CD4-positive, alpha-beta T cell treated with Interleukin-17A for 1 hour (primary cell): ENCODE results near the gene STK33.

Experiments used
- DNase-seq: peaks from one replicate; pipeline ENCODE4 v3.0.0-alpha.2; 2020

The STK33 gene

DNA sequence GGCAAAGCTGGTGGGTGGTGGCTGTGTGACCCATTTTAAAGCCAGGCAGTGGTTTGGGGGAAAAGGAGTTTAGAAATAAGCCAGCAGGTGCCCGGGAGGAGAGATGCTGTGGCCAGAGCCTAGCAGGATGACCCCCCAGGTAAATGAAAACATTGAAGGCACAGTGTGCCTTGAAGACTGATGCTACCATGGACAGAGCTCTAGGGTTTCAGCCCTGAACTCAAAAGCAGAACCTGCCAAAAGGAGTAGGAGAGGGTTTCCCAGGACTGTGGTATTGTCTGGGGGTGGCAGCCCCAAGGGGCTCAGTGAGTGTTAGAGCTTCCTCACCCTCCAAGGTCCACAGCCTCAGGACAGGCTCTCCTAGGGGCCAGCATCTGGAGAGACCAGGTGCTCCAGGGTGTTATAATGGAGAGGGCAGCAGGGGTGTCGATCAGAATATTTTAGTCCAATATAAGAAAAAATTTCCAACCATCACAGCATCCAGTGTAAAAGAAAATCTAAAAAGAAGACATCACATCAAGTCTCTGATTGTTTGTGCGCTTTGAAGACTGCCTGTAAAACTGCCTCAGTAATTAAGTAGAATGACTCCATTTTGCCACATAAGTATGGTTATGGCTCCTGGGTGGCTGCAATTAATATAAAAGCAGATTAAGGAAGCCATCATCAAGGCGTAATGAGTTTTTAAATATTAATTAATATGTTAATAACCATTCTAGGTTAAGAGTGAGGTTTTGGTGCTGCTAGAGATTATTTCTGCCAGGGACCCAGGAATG lies 241.7 kb downstream of the STK33 start:
- no peak for DNase-seq

DNA sequence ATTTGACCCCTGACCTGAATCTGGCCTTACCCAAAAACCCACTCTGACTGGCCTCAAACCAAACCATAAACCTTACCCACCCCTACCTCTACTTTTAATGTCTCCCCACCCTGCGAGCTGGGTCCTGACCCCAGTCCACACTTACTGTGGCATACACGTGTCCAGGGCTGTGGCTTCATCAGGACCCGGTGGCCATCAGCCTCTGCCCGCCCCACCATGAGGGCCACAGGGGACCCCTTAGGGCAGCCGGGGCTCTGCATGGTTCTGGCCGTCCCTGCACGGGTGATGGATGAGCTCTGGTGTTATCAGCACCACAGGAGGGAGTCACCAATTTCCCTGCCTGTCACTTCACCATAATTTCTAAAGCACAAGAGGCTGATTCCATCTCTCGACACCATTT lies 242.8 kb downstream of the STK33 start:
- DNase-seq = no peak

DNA sequence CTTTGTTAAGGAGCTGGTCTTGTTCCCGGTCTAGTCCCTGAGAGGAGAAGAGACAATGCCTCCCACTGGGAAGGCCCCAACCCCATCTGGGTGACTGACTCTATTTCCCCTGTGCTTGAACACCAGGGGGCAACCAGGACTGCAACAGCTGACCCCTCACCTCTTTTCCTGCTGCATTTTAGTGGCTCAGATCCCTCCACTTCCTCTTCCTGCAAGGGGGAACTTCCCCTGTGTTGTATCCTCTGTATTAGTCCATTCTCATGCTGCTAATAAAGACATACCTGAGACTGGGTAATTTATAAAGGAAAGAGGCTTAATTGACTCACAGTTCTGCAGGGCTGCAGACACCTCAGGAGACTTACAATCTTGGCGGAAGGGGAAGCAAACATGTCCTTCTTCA lies 246.1 kb downstream of the STK33 start:
- no peak for DNase-seq

DNA sequence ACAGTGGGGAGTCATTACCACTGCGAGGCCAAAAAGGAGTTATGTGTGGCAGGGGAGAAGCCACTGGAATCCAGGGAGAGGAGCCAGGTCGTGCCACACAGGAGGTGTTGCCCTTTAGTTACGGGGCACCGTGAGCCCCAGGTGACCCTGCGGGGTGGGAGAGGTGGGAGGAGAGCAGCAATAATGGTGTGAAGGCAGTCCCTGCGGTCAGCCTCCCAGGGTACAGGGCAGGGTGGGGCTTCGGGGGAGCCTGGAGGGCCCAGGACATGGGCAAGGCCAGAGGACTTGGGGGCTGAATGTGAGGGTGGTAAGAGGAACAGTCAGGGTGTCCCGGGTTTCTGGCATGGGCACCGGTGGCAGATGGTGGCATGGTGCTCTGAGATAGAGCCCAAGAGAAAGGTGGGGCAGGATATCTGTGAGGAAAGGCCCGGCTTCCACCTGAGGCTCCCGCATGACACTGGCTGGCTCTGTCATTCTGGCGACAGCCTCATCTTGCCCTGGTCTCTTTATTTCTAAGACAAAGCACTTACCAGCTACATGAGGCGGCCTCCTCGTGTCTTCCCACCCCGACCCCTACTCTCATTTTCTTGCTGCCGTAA lies 247.8 kb downstream of the STK33 start:
- no peak for DNase-seq

DNA sequence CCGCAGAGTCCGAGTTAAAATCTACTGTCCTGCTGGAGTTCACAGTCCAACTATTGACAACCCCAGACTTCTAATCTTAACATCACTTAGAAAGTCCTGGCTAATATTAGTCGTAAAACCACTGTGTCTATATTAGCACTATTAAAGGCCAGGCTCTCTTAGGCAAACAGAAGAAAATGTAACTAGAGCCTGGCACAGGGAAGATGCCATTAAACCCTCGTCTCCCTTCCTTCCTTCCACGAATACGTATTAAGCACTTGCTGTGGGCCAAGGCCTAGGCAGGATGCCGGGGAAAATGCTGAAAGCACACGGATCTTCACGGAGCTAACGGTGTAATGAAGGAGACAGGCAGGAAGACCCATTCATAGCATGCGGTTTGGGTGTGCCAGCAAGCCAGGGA lies 248.8 kb downstream of the STK33 start:
- DNase-seq = no peak

DNA sequence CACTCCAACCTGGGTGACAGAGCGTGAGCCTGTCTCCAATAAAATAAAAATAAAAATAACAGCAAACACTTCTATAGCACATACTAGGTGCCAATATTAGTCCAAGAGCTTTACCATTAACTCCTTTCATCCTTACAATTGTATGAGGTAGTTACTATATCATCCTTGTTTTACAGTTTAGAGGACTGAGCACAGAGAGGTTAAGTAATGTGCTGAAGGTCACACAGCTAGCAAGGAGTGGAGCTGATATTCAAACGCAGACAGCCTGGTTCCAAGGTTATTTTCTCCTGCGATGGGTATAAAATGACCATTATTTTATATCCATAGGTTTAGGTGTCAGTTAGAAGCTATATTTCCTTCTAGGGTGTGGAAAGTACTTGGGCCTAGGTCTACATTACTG lies 249.7 kb downstream of the STK33 start:
- no peak for DNase-seq

DNA sequence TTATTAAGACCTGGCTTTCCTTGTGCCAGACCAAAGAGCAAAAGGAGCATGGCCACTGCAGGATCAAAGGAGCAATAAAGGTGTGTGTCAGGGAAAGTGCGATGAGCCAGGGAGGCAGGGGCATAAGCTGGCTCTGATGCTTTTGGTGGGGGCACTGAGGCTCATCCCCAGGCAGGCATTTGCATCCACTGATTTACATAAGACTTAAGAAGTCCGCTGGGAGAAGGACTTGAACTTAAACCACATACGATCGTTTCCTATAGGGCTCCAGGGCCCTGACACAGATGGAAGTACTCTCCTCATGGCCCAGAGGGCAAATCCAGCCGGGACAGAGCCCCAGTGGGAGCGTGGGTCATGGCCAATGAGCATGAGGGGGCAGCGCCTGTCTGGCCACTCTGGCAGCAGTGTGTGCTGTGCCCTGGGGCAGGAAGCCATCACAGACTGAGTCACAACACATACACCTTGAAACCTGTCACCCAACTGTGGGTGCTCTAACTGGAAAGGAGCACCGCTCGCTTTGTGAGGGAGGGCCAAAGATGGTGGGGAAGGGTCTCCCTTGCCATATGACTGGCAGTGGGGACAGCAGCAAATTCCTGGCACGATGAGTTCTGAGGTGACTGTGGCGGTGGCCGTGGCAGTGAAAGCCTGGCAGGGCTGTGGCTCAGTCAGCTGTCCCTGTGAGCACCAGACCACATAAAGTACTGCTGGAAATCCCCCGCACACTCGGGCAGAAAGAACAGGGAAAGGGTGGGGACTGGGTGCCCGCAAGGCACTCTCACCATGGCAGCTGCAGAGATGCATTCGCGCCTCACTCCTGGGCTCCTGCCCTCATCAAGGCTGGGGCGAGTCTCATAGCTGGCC lies 251.0 kb downstream of the STK33 start:
- DNase-seq = no peak

DNA sequence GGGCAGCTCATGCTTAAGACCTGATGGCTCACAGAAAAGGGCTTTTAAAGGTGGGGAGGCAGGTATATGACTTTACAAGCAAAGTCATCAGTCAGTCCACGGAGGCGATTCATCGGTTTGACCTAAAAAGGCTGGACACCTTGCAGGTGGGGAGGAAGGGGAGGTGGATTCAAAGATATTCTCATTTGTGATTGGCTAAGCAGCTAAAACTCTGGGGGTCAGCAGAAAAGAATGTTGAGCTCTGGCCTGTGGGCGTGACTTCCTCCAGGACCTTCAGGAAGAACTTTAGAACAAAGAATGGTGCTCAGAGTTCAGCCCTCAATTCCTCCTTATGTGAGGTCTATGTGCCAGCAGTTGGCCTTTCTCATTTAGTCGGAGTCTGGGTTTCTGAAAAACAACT lies 252.0 kb downstream of the STK33 start:
- no peak for DNase-seq
